ENCODE data around the gene MBOAT2. TPM values are rescaled to one million over a fixed set of nuclear protein-coding genes. Genes with fewer than 3 reads are reported as not detected.

The MBOAT2 gene
- total and polyA plus RNA-seq, 4 donors: 0.57 to 65.5 (median 3.2) TPM

GRCh38 chr2:8998418-8999101, 4.9 kb downstream of the MBOAT2 start:
- Histone ChIP-seq H3K4me3 (ENCODE audit: low read depth in 1 of 3, low read length in 3 of 3) (no peak overlapping the region), H3K4me1 (ENCODE audit: control insufficient read depth in 4 of 4, insufficient read depth in 4 of 4, low read length in 3 of 4) (peaks cover 4 to 10% (median 7%) of the 10 kb centered on the region in 4 donors)
- WGBS: 83% methylated on average over 9 of the region's 9 CpGs

GRCh38 chr2:8997631-8998030, 5.9 kb downstream of the MBOAT2 start:
- H3K9me3 ChIP-seq (ENCODE audit: control insufficient read depth in 4 of 4, low read length in 3 of 4): peaks cover 0 to 2% (median 0%) of the 10 kb centered on the region in 4 donors
- peaks cover 0 to 1% (median under 1%) of the 10 kb centered on the region in 4 donors for H3K4me1 ChIP-seq (ENCODE audit: control insufficient read depth in 4 of 4, insufficient read depth in 4 of 4, low read length in 3 of 4)
- no peak for DNase-seq (ENCODE audit: low spot score)
- no peak overlapping the region for H3K27ac ChIP-seq (ENCODE audit: low read depth in 1 of 2, low read length in 2 of 2)
- H3K36me3 ChIP-seq (ENCODE audit: control insufficient read depth in 4 of 4, insufficient read depth in 3 of 4, low read depth in 1 of 4, low read length in 3 of 4): no peaks in the 10 kb centered on the region
- no peak overlapping the region for H3K4me3 ChIP-seq (ENCODE audit: low read depth in 1 of 3, low read length in 3 of 3)
- no peak overlapping the region for H3K9ac ChIP-seq (ENCODE audit: low read depth in 1 of 2, low read length in 2 of 2)
- peaks cover 0 to 6% (median 3%) of the 10 kb centered on the region in 4 donors for H3K27me3 ChIP-seq (ENCODE audit: control insufficient read depth in 4 of 4, insufficient read depth in 4 of 4, low read length in 3 of 4)
- TF ChIP-seq RXRA (IDR thresholded peaks at IDR 0.05): no peak
- no peak for TF ChIP-seq TAF1 (conservative IDR thresholded peaks at IDR 0.05)
- no peak for TF ChIP-seq YY1 (IDR thresholded peaks at IDR 0.05)
- TF ChIP-seq FOXA1 (IDR thresholded peaks at IDR 0.05): no peak
- TF ChIP-seq HNF4A (conservative IDR thresholded peaks at IDR 0.05): no peak
- TF ChIP-seq HNF4G (IDR thresholded peaks at IDR 0.05): no peak
- TF ChIP-seq ATF3 (IDR thresholded peaks at IDR 0.05): no peak
- no peak for TF ChIP-seq JUND (IDR thresholded peaks at IDR 0.05)
- TF ChIP-seq NR2F2 (IDR thresholded peaks at IDR 0.05): no peak
- TF ChIP-seq SP1 (IDR thresholded peaks at IDR 0.05): no peak
- TF ChIP-seq FOXA2 (IDR thresholded peaks at IDR 0.05): no peak
- TF ChIP-seq REST (IDR thresholded peaks at IDR 0.05): no peak
- no peak for TF ChIP-seq ZBTB33 (IDR thresholded peaks at IDR 0.05)
- no peak for TF ChIP-seq EGR1 (IDR thresholded peaks at IDR 0.05; ENCODE audit: low read depth in 2 of 2)
- no peak for TF ChIP-seq CTCF (IDR thresholded peaks at IDR 0.05; ENCODE audit: low read depth, low read length, missing input control)
- TF ChIP-seq MAX (IDR thresholded peaks at IDR 0.05): no peak
- TF ChIP-seq GABPA (IDR thresholded peaks at IDR 0.05 in 1 of 2, conservative IDR thresholded peaks at IDR 0.05 in 1 of 2): no peak
- TF ChIP-seq RAD21 (IDR thresholded peaks at IDR 0.05): no peak
- 68% methylated on average over 2 of the region's 2 CpGs for WGBS

More at GRCh38 chr2:8998418-8999101, 4.9 kb downstream of the MBOAT2 start:
- Histone ChIP-seq H3K36me3 (ENCODE audit: control insufficient read depth in 4 of 4, insufficient read depth in 3 of 4, low read depth in 1 of 4, low read length in 3 of 4) (no peaks in the 10 kb centered on the region), H3K9ac (ENCODE audit: low read depth in 1 of 2, low read length in 2 of 2) (no peak overlapping the region), H3K27ac (ENCODE audit: low read depth in 1 of 2, low read length in 2 of 2) (no peak overlapping the region), H3K27me3 (ENCODE audit: control insufficient read depth in 4 of 4, insufficient read depth in 4 of 4, low read length in 3 of 4) (peaks cover 0 to 6% (median 4%) of the 10 kb centered on the region in 4 donors), H3K9me3 (ENCODE audit: control insufficient read depth in 4 of 4, low read length in 3 of 4) (no peaks in the 10 kb centered on the region)
- DNase-seq (ENCODE audit: low spot score): no peak
- TF ChIP-seq FOXA1 (IDR thresholded peaks at IDR 0.05) (no peak), YY1 (IDR thresholded peaks at IDR 0.05) (no peak)
